ENCODE results near the gene PACS1.

The PACS1 gene

DNA sequence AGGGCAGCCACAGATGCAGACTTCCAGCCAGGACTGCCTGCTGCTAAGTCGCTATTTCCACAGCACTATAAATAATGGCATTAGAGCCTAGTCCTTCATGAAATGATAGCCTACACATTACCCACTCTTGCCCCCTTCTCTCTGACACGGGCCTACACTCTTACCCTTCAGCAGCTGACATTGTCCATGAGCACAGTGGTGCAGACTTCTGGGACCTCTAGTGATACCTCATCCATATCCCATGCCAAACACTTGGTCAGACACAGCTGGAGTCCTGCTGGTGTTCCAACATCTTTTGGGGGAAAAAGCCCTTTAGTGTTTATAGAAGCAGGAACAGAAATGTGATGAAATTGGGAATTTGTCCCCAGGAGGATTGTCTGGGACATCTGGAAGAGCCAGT, 155.0 kb downstream of the PACS1 start:
- no peak for TF ChIP-seq ZNF274 (IDR thresholded peaks at IDR 0.05; ENCODE audit: low read depth, low read length)
- no peak overlapping the region for H3K4me3 ChIP-seq (ENCODE audit: low read length)

GRCh38 chr11:66226101-66226500, 156.0 kb downstream of the PACS1 start:
- TF ChIP-seq ZNF274 (IDR thresholded peaks at IDR 0.05; ENCODE audit: low read depth, low read length) = no peak
- H3K4me3 ChIP-seq (ENCODE audit: low read length) = no peak overlapping the region

- no peak overlapping the region for H3K4me3 ChIP-seq (ENCODE audit: low read length)
- no peak for TF ChIP-seq ZNF274 (IDR thresholded peaks at IDR 0.05; ENCODE audit: low read depth, low read length)
These were observed 157.6 kb downstream of the PACS1 start for GRCh38 chr11:66227700-66228099.

DNA sequence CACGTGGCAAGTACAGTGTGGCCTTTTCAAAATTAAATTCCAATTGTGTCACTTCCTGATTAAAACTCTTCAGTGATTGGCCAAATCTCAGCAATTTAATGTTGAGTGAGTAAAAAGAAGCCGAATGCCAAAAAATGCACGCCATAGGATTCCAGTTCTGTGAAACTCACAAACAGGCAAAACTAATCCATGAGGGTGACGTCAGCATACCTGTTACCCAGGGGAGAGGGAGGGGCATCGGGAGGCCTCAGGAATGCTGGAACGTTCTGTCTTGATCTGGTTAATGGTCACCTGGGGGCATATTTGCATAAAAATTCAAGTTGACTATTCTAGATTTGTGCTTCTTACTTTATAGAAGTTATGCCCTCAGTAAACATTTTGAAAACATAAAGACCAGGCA, 158.4 kb downstream of the PACS1 start:
- no peak overlapping the region for H3K4me3 ChIP-seq (ENCODE audit: low read length)
- no peak for TF ChIP-seq ZNF274 (IDR thresholded peaks at IDR 0.05; ENCODE audit: low read depth, low read length)

DNA sequence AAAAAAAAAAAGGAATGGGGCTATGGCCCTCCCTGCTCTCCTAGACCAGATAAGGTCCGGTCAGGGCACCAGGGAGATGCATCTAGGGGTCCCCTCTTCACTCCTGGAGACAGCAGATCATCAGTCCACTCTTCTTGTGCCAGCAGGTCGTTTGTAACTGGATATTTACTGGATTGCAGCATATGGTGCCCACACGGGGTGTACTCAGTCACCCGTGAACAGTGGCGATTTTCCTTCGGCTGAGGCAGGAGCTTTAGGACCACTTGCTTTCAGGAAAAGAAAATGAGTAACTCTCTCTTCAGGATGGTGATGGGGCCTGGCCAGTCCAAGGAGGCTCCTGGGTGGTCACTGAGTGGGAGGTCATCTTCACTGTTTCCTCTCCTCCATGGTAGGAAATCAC, 160.1 kb downstream of the PACS1 start:
- no peak for TF ChIP-seq ZNF274 (IDR thresholded peaks at IDR 0.05; ENCODE audit: low read depth, low read length)
- no peak overlapping the region for H3K4me3 ChIP-seq (ENCODE audit: low read length)

GRCh38 chr11:66230978-66231377, 160.9 kb downstream of the PACS1 start:
- no peak overlapping the region for H3K4me3 ChIP-seq (ENCODE audit: low read length)
- no peak for TF ChIP-seq ZNF274 (IDR thresholded peaks at IDR 0.05; ENCODE audit: low read depth, low read length)

GRCh38 chr11:66231561-66231960, 161.5 kb downstream of the PACS1 start:
- TF ChIP-seq ZNF274 (IDR thresholded peaks at IDR 0.05; ENCODE audit: low read depth, low read length) = no peak
- no peak overlapping the region for H3K4me3 ChIP-seq (ENCODE audit: low read length)

- no peak overlapping the region for H3K4me3 ChIP-seq (ENCODE audit: low read length)
- TF ChIP-seq ZNF274 (IDR thresholded peaks at IDR 0.05; ENCODE audit: low read depth, low read length) = no peak
These were observed 162.7 kb downstream of the PACS1 start for GRCh38 chr11:66232769-66233168.

- H3K4me3 ChIP-seq (ENCODE audit: low read length) = no peak overlapping the region
- TF ChIP-seq ZNF274 (IDR thresholded peaks at IDR 0.05; ENCODE audit: low read depth, low read length) = no peak
These were observed 163.2 kb downstream of the PACS1 start for GRCh38 chr11:66233301-66233700.

DNA sequence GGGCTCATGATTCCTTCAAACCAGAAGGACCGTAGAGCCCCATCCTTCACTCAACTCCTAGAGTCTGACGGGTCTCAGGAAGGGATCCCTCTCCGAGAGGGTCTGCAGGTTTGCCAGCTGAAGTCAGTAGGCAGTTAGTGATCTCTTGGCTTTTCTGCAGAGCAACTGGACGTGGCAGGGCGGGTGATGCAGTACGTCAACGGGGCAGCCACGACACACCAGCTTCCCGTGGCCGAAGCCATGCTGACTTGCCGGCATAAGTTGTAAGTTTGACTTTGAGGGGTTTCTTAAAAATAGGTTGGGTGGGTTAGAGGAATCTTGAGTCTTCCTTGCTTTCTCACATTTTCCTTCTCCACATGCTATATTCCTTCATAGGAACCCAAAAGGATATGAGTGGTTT, 165.1 kb downstream of the PACS1 start:
- no peak for TF ChIP-seq ZNF274 (IDR thresholded peaks at IDR 0.05; ENCODE audit: low read depth, low read length)
- no peak overlapping the region for H3K4me3 ChIP-seq (ENCODE audit: low read length)

- no peak overlapping the region for H3K4me3 ChIP-seq (ENCODE audit: low read length)
- no peak for TF ChIP-seq ZNF274 (IDR thresholded peaks at IDR 0.05; ENCODE audit: low read depth, low read length)
These were observed 167.8 kb downstream of the PACS1 start for GRCh38 chr11:66237867-66238266.

- TF ChIP-seq ZNF274 (IDR thresholded peaks at IDR 0.05; ENCODE audit: low read depth, low read length) = no peak
These were observed 168.8 kb downstream of the PACS1 start for GRCh38 chr11:66238786-66239413.

DNA sequence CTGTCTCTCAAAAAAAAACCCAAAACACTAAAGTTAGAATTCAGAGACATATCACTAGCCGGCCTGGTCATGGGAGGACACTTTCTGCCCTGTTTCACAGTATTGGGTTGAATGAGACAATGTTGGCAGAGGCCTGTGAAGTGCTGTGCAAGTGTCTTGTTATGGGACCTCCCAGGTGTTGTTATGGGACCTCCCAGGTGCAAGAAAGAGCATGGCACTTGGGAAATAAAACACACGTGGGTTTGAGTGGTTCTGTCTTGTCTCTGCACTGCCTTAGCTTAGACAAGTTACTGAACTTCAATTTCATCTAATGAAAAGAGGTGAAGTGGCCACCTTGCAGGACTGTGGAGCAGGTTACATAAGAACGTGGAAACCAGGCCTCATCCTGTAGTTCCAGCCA, 169.4 kb downstream of the PACS1 start:
- no peak overlapping the region for H3K4me3 ChIP-seq (ENCODE audit: low read length)
- no peak for TF ChIP-seq ZNF274 (IDR thresholded peaks at IDR 0.05; ENCODE audit: low read depth, low read length)

More at GRCh38 chr11:66238786-66239413, 168.8 kb downstream of the PACS1 start:
- no peak overlapping the region for H3K4me3 ChIP-seq (ENCODE audit: low read length)

DNA sequence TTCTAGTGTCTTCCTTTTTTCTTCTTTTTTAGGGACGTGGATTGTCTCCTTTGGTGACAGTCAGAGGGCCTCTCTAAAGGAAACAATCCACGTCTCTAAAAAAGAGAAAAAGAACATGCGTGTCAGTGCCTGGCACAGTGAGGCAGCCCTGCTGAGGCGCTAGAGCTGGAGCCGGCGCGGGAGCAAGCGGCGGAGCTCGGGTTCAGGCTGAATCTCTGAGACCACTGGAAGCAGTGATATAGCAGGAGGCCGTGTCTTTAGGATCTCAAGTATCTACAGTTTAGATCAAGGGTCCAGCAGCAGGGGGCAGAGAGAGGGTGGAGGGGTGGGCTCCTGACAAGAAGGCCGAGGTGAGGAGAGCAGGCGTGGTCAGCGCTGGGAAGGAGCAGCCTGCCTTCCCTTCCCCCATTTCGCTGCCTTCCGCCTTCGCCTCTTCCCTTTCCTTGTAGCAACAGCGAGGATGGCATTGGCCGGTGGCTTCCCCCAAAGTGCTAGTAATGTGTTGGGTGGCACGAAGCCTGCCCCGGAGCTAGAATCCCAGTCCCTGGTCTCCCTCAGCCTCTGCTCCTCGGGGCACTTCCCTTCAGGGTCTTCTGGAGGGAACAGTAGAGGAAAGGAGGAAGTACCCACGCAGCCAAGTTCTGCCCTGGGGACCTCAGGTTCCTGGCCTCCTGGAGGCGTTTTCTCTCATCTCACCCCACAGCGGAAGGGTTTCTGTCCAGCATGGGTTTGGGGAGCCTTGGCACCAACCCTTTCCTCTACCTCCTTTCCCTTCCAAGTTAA, 170.1 kb downstream of the PACS1 start:
- no peak overlapping the region for H3K4me3 ChIP-seq (ENCODE audit: low read length)
- no peak for TF ChIP-seq ZNF274 (IDR thresholded peaks at IDR 0.05; ENCODE audit: low read depth, low read length)

DNA sequence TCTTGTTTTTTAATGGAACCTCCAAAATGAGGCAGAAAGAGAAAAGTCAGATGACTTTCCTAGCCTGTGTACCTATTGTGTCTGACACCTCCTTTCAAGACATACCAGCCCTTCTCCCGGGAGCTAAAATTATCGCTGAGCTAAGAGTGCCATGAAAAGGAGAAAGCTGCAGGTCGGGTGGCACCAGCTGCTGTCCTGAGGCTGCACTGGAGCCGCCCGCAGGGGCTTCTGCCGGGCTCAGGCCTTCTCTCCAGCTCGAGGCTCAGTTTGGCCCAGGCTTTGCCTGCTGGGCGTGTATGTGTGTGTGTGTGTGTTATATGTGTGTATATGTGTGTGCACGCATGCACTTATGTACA, 170.7 kb downstream of the PACS1 start:
- TF ChIP-seq ZNF274 (IDR thresholded peaks at IDR 0.05; ENCODE audit: low read depth, low read length) = no peak
- no peak overlapping the region for H3K4me3 ChIP-seq (ENCODE audit: low read length)
